CD4-positive, alpha-beta T cell treated with Interleukin-1 beta for 1 hour (primary cell): Measurements from ENCODE around the gene CCDC85C.

Source experiments
- DNase-seq, 2 donors: peaks; one replicate each; pipeline ENCODE4 v3.0.0-alpha.2; 2020 to 2022

CCDC85C gene

DNA sequence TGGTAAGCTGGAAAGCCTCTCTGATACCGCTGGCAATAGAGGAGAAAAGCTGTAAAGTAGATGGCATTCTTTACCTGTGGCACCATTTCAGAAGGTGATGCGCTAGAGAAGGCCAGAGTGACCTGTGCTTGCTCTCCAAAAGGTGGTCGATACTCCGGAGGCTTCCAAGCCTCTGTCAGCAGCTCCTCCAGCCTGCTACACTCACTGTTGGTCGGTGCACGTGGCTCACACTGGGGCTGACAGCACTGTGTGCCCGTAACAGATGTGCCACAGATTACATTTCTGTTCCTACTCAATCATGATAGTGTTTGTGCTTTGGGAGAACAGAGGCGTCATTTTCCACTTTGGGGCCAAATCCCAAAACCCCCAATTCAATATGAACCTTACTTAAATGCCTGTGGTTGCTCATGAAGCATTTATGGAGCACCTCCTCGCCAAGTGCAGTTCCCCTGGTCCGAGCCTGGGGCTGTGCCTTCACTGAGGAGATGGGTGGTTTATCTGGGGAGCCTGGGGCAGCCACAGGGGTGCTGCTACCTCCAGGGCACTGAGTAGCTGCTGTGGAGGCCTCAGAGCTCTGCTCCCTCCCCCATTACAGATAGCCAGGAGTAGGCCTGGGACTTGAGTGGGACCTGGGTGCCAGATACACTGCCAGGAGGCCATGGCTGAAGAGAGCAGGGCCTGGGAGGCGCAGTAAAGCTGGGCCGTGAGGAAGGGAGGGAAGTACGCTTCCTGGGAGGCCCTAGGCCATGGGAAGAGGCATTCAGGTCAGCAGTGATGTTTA lies 96.0 kb downstream of the CCDC85C start:
- no peak for DNase-seq

- DNase-seq = no peak
Observed at GRCh38 chr14:99506276-99506675, 97.7 kb downstream of the CCDC85C start.

- no peak for DNase-seq
Observed at GRCh38 chr14:99505089-99505488, 98.9 kb downstream of the CCDC85C start.

- no peak for DNase-seq
Observed at GRCh38 chr14:99503848-99504453, 100.1 kb downstream of the CCDC85C start.

GRCh38 chr14:99502989-99503421 lies 101.0 kb downstream of the CCDC85C start:
- DNase-seq = no peak

- no peak for DNase-seq
Observed at GRCh38 chr14:99497894-99498293, 106.1 kb downstream of the CCDC85C start.

- DNase-seq = no peak
Observed at GRCh38 chr14:99497341-99497740, 106.7 kb downstream of the CCDC85C start.

DNA sequence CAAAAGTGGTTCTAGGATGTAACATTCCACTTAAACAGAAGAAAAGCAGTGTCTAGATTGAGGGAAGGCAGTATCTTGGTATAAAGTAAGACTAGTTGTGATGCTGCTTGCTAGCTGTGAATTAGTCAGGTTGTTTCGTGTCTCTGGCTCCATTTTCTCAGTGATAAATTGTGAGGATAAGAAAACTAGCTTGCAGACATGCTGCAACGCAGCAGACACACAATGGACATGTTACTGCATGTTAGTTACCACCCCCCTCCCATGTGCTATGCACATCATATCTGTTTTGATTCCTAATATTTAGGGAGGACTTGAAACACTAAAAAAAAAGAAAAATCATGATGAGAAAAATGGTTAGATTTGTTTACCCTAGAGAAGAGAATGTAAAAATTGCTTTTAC lies 119.9 kb downstream of the CCDC85C start:
- DNase-seq = no peak

- DNase-seq = no peak
Observed at GRCh38 chr14:99481745-99482099, 122.3 kb downstream of the CCDC85C start.

- DNase-seq = peak; percentile 100
Observed at GRCh38 chr14:99480917-99481744, 122.9 kb downstream of the CCDC85C start, which contains the start of gene CCNK. TSS of gene CCNK (plus strand) at chr14:99481409. CDS start at chr14:99492678, 11,269 bp downstream.

- DNase-seq = peak; percentile 15 to 28
Observed at GRCh38 chr14:99479906-99480869, 123.8 kb downstream of the CCDC85C start, which contains the start of gene SETD3. TSS of gene SETD3 (minus strand) at chr14:99480859. CDS start at chr14:99465805, 15,054 bp downstream.

DNA sequence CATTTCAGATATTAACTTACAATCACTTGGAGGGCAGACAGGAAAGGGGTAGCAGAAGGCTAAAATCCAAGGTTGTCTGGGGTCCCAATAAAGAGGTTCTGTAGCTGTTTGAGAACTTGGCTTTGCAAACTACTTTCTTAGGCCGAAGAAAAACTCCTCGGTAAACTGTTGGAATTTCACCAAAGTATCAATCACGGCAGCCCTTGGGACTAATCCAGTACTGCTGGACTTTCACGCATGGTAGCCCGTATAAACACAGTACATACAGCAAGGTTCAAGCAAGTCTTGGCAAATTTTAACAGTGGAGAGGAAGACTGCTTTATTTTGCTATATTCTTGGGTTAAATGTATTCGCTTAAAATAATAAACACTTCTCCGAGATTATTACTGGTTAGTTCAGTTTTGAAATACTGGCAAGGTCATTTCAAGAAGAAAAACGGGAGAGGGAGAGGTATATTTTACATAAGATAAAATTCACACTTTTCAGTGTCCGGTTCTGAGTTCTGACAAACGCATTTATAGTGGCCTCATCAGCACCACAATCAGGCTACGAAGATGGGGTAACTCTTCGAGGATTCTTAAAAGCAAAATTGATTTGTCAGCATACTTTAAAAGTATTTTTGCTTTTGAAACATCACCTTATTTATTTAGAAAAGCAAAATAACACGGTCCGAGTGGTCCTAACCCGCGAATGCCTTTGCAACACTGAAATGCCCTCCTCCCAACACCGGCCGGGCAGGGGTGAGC lies 124.7 kb downstream of the CCDC85C start:
- no peak for DNase-seq

DNA sequence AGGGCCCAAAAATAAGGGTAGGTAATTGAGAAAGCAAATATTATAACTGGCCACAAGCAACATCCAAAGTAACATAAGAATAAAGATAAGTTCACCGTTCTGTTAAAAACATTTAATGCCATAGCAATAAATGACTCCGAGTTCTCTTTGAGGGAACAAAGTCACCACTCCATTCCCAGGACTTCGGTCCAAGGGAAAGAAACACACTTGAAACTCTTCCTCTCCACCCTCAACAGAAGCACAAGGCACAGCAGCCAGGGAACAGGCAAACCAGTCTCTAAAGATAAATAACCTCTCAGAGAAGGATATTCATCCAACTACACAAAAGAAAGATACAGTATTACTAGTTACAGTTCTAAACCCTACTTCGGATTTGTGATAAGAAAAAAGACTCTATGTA lies 125.9 kb downstream of the CCDC85C start:
- DNase-seq = no peak

DNA sequence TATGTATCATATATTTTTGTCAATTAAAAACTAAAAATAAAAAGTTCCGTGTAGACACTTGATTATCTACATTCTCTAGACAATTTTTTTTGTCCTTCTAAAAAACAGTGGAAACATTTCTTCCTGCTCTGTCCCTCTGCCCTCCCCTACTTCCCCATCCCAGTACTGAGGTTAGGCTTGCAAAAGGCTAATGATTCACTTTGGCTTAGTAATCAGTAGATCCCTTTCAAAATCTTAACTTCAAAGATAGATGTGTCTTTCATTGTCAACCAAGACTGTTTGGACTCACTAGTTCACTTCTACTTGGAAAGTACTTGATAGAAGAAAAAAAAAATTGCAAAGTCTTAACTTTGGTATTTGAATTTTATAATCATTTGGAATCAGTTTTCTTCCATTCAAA lies 127.1 kb downstream of the CCDC85C start:
- DNase-seq = no peak

- no peak for DNase-seq
Observed at GRCh38 chr14:99475660-99476059, 128.3 kb downstream of the CCDC85C start.

DNA sequence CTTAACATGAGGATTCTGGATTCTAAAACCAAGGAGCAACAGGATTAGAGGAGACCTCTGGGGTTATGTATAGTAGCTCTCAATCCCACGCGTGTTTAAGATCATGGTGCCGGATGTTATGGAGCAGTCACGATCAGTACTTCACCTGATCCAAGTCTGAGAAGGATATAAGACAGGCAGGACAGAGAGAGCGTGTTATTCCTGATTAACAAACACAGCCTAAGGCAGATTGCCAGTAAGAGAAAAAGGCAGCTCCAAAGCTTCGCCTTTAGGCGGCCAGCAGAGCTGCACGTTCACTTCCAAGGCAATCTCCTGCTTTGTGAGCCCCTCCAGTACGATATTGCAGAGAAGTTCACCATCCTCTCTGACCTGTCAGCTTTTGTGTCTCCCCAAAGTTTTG lies 128.8 kb downstream of the CCDC85C start:
- DNase-seq = no peak

GRCh38 chr14:99473458-99473857 lies 130.5 kb downstream of the CCDC85C start:
- DNase-seq = no peak

- no peak for DNase-seq
Observed at GRCh38 chr14:99472937-99473336, 131.1 kb downstream of the CCDC85C start.

GRCh38 chr14:99471731-99472130 lies 132.3 kb downstream of the CCDC85C start:
- no peak for DNase-seq

- no peak for DNase-seq
Observed at GRCh38 chr14:99468836-99469592, 135.0 kb downstream of the CCDC85C start.

GRCh38 chr14:99468081-99468480 lies 135.9 kb downstream of the CCDC85C start:
- no peak for DNase-seq
